PC-3 (cell line): ENCODE measurements around the gene PVALEF.
"Not testable (repeated sequence)": the region's sequence is repeated elsewhere in the genome, so short reads cannot be mapped to it uniquely, and the experiment has no call there.

Experiments
- CTCF ChIP-seq: fragments of 300-600 bp; sonication (generic); conservative IDR thresholded peaks from 2 replicates; pipeline ENCODE4 v1.5.1; 2017; ENCODE audit warnings: antibody characterized with exemption, low read depth, mild to moderate bottlenecking, low read length
- EZH2 ChIP-seq: fragments of 300-600 bp; sonication (generic); IDR thresholded peaks from one replicate; pipeline ENCODE4 v1.6.1; 2017; ENCODE audit warnings: antibody characterized with exemption, mild to moderate bottlenecking, low read length; ENCODE audit not compliant: unreplicated experiment
- EZH2phosphoT487 ChIP-seq: fragments of 300-600 bp; sonication (generic); IDR thresholded peaks from 2 replicates; pipeline ENCODE4 v1.6.1; 2018; ENCODE audit warnings: mild to moderate bottlenecking, antibody characterized with exemption, low read length, borderline replicate concordance

GRCh38 chr17:81154016-81154415, 11.3 kb upstream of the PVALEF start:
- not testable (repeated sequence) for TF ChIP-seq CTCF, EZH2, EZH2phosphoT487
